GM19463 (cell line): ENCODE data around the gene ACP6.
"Not testable (repeated sequence)": the region's sequence is repeated elsewhere in the genome, so short reads cannot be mapped to it uniquely, and the experiment has no call there.

Source experiments
- ATAC-seq: cut with Tn5 transposase; IDR thresholded peaks from one replicate; pipeline ENCODE4 v1.9.1; 2021; ENCODE audit warnings: mild to moderate bottlenecking, moderate library complexity; ENCODE audit not compliant: unreplicated experiment

The ACP6 gene

GRCh38 chr1:147670319-147671001, at the start of gene ACP6:
TSS of gene ACP6 (minus strand) at chr1:147670524. CDS start at chr1:147670048, 476 bp downstream.
- ATAC-seq = peak; percentile 96

GRCh38 chr1:147719711-147720225, 49.4 kb upstream of the ACP6 start:
- no peak for ATAC-seq

- no peak for ATAC-seq
These were observed 48.8 kb upstream of the ACP6 start for GRCh38 chr1:147719029-147719698.

- ATAC-seq = no peak
These were observed 47.4 kb upstream of the ACP6 start for GRCh38 chr1:147717706-147718097.

GRCh38 chr1:147717051-147717705, 46.9 kb upstream of the ACP6 start:
- ATAC-seq = no peak

- no peak for ATAC-seq
These were observed 42.3 kb upstream of the ACP6 start for GRCh38 chr1:147712605-147713004.

- ATAC-seq = no peak
These were observed 30.0 kb upstream of the ACP6 start for GRCh38 chr1:147700042-147701006.

GRCh38 chr1:147699686-147700041, 29.3 kb upstream of the ACP6 start:
- no peak for ATAC-seq

GRCh38 chr1:147683163-147683763, 12.9 kb upstream of the ACP6 start:
- ATAC-seq = no peak

- ATAC-seq = not testable (repeated sequence)
These were observed 10.4 kb upstream of the ACP6 start for GRCh38 chr1:147680608-147681235.

GRCh38 chr1:147677681-147678080, 7.4 kb upstream of the ACP6 start:
- not testable (repeated sequence) for ATAC-seq

- no peak for ATAC-seq
These were observed 6.2 kb upstream of the ACP6 start for GRCh38 chr1:147676311-147677085.

- no peak for ATAC-seq
These were observed 3.5 kb upstream of the ACP6 start for GRCh38 chr1:147673816-147674215.

GRCh38 chr1:147673406-147673805, 3.1 kb upstream of the ACP6 start:
- ATAC-seq = no peak

- peak; percentile 32 for ATAC-seq
These were observed 630 bp downstream of the ACP6 start for GRCh38 chr1:147669469-147670318.

GRCh38 chr1:147665521-147665920, 4.8 kb downstream of the ACP6 start:
- no peak for ATAC-seq

- ATAC-seq = no peak
These were observed 6.1 kb downstream of the ACP6 start for GRCh38 chr1:147664206-147664605.

- no peak for ATAC-seq
These were observed 15.8 kb downstream of the ACP6 start for GRCh38 chr1:147654511-147654910.
